GM18526 (cell line): Measurements from ENCODE around the gene FYN.

ENCODE experiments used
- POLR2A ChIP-seq: IDR thresholded peaks from 3 replicates; pipeline ENCODE4 v1.6.1; 2011; ENCODE audit not compliant: insufficient read length; ENCODE audit errors: extremely low read depth

Gene FYN

DNA sequence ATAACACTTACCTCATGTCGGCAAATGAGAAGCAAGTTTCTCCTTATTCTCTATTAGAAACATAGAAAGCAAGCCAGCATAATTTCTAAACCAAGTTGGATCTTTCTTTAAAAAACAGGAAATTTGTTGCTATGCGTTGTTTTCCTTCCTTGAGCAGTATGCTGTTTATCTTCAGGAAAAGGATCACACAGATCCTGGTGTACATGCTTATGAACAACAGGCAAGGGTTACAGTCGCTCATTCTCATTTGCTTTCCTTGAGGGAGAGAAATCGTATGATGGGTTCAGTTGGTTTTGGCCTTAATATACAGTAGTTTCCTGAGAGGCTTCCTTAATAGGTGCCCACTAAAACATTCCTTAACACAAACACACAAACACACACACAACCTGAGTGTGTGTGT, 118.8 kb downstream of the FYN start:
- no peak for TF ChIP-seq POLR2A

- TF ChIP-seq POLR2A: no peak
Observed at GRCh38 chr6:111753573-111753972, 119.7 kb downstream of the FYN start.

GRCh38 chr6:111752476-111752875, 120.8 kb downstream of the FYN start:
- TF ChIP-seq POLR2A: no peak

DNA sequence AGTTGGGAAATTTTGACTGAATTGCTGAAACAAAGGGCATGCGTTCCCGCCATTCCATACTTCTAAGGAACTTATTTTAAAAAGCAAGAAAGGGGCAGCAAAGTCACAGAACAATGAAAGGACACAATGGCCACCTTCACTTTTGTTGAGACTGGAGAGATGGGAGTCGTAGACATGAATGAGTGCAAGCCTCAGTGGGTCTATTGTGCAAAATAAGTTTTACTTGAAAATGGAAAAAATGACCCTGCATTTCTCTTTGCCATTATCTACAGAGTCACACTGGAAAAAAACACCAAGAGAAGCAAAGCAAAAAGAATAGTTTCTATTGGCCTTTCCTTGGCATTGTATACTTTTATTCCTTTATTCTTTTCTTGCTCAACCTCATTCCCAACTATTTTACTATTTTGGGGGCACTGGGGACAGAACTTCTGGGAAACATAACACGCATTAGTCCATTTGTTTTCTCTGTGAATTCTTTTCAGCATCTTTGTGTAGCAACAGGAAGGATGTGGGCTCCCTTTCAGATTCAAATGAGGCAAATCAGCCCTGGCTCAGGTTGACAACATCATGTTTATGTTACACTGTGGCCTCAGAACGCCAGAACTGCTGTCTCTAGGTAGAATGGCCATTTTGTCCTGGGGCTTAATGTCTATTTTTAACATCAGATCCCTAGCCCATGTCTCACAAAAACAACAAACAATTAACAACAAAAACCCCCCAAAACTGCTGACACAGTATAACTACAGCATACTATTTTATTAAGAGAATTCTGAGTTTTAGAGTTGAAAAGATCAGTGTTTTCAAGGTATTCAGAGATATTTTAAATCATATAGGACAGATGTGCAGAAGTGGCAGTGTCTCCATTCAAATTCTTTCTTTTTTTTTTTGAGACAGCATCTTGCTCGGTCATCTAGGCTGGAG, 122.2 kb downstream of the FYN start:
- TF ChIP-seq POLR2A: no peak

DNA sequence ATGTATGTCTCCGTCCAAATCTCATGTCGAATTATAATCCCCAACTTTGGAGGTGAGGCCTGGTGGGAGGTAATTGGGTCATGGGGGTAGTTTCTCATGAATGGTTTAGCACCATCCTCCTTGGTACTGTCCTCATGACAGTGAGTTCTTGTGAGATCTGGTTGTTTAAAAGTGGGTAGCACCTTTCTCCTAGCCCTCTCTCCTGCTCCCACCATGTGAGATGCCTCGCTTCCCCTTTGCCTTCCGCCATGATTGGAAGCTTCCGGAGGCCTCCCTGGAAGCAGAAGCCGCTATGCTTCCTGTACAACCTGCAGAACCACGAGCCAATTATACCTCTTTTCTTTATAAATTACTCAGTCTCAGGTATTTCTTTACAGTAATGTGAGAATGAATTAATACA, 123.1 kb downstream of the FYN start:
- TF ChIP-seq POLR2A: no peak

DNA sequence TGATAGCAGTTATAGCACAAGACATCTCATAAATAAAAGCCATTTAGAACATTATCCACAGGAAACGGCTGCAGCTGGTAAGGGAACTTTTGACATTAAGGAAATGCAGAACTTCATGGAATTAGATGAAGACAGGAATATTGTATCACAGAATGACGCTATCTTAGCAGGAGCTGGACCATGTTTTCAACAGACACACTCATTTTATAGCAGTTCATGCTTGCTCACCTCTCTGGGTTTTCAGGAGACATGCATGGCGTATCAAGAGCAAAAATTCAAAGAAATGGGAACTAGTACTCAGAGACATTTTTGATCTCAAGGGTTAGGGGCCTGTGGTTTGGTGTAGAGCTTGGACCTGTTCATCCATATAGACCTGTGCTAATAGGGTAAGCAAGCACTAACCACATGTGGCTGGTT, 125.0 kb downstream of the FYN start:
- TF ChIP-seq POLR2A: no peak

- TF ChIP-seq POLR2A: no peak
Observed at GRCh38 chr6:111747829-111748228, 125.4 kb downstream of the FYN start.

DNA sequence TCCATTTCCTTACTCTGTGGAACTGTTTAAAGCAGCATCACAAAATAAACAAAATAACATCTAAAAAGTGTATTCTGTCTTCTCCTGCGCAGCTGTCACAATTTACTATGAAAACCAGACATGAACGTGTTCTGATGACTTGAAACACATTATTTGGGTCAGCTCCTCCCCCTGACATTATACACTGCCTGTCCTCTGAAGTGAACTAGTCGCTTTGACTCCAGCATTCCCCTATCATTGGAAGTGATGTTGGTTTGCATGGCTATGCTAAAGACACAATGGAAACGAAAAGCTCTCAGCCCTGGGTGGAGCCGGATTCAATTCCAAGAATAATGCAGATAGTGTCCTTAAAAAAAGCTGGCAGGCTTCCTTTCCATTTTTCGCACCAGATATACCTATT, 125.9 kb downstream of the FYN start:
- no peak for TF ChIP-seq POLR2A

GRCh38 chr6:111746983-111747382, 126.3 kb downstream of the FYN start:
- no peak for TF ChIP-seq POLR2A

GRCh38 chr6:111745636-111746035, 127.6 kb downstream of the FYN start:
- no peak for TF ChIP-seq POLR2A

GRCh38 chr6:111745186-111745585, 128.1 kb downstream of the FYN start:
- TF ChIP-seq POLR2A: no peak

GRCh38 chr6:111743862-111744692, 129.2 kb downstream of the FYN start:
- TF ChIP-seq POLR2A: no peak

- TF ChIP-seq POLR2A: no peak
Observed at GRCh38 chr6:111743360-111743759, 129.9 kb downstream of the FYN start.

GRCh38 chr6:111741177-111741952, 131.9 kb downstream of the FYN start:
- no peak for TF ChIP-seq POLR2A

- TF ChIP-seq POLR2A: no peak
Observed at GRCh38 chr6:111740506-111740905, 132.7 kb downstream of the FYN start.
